NCI-H1694 (cell line): ENCODE results near the gene RARA.
"Not testable (repeated sequence)": the region's sequence is repeated elsewhere in the genome, so short reads cannot be mapped to it uniquely, and the experiment has no call there.

ENCODE experiments used
- DNase-seq: peaks from one replicate; lab custom pipeline; 2025; lab: John Stamatoyannopoulos, UW

Gene RARA

GRCh38 chr17:40376541-40376940 is 67.6 kb downstream of the RARA start:
- not testable (repeated sequence) for DNase-seq

- DNase-seq: no peak
Measured at GRCh38 chr17:40377832-40378231, 68.9 kb downstream of the RARA start.

GRCh38 chr17:40378966-40379365 is 70.0 kb downstream of the RARA start:
- DNase-seq: no peak

- no peak for DNase-seq
Measured at GRCh38 chr17:40382251-40382650, 73.3 kb downstream of the RARA start.

GRCh38 chr17:40386555-40386954 is 77.6 kb downstream of the RARA start:
- DNase-seq: not testable (repeated sequence)

GRCh38 chr17:40399185-40399584 is 90.2 kb downstream of the RARA start:
- peak; percentile 82 for DNase-seq

GRCh38 chr17:40402668-40403067 is 93.7 kb downstream of the RARA start:
- DNase-seq: no peak

- DNase-seq: no peak
Measured at GRCh38 chr17:40404003-40404402, 95.0 kb downstream of the RARA start.
